Erythroblast (primary cell): ENCODE data around the gene SH2D3C.

Experiments
- DNase-seq, 2 experiments: peaks; one replicate each; lab custom pipeline; 2025; lab: John Stamatoyannopoulos, UW
- GATA1 ChIP-seq: IDR thresholded peaks from 2 replicates; pipeline ENCODE4 v1.6.1; 2011; ENCODE audit warnings: low read depth, mild to moderate bottlenecking, control low read depth, low read length, moderate library complexity
- POLR2A ChIP-seq: IDR thresholded peaks from 2 replicates; pipeline ENCODE4 v1.6.1; 2011; ENCODE audit warnings: mild to moderate bottlenecking, low read length

Gene SH2D3C

GRCh38 chr9:127739614-127740330 is 38.7 kb downstream of the SH2D3C start:
- TF ChIP-seq GATA1 (no peak), POLR2A (no peak)
- no peak for DNase-seq

GRCh38 chr9:127738666-127739065 is 39.8 kb downstream of the SH2D3C start:
- TF ChIP-seq GATA1 (no peak), POLR2A (no peak)
- no peak for DNase-seq

- DNase-seq, result no peak
These were observed 42.8 kb downstream of the SH2D3C start for GRCh38 chr9:127735530-127736185.

GRCh38 chr9:127734747-127735529 is 43.5 kb downstream of the SH2D3C start, which contains the start of gene TOR2A:
Gene TOR2A (minus strand): TSS chr9:127735294. CDS start chr9:127735270, 24 bp downstream.
- no peak for TF ChIP-seq GATA1
- TF ChIP-seq POLR2A, result peak; percentile 91
- DNase-seq, result peak; percentile 99

More at GRCh38 chr9:127735530-127736185, 42.8 kb downstream of the SH2D3C start:
- TF ChIP-seq POLR2A (no peak), GATA1 (no peak)

GRCh38 chr9:127734247-127734746 is 44.2 kb downstream of the SH2D3C start:
- TF ChIP-seq GATA1 (no peak), POLR2A (no peak)
- no peak for DNase-seq

GRCh38 chr9:127733614-127734013 is 44.9 kb downstream of the SH2D3C start:
- no peak for TF ChIP-seq POLR2A
- no peak for TF ChIP-seq GATA1
- no peak for DNase-seq

- no peak for DNase-seq
- no peak for TF ChIP-seq GATA1
- TF ChIP-seq POLR2A, result no peak
These were observed 46.0 kb downstream of the SH2D3C start for GRCh38 chr9:127732444-127732843.

GRCh38 chr9:127731938-127732337 is 46.5 kb downstream of the SH2D3C start:
- DNase-seq, result no peak

GRCh38 chr9:127730799-127731410 is 47.6 kb downstream of the SH2D3C start:
- TF ChIP-seq POLR2A, result no peak
- TF ChIP-seq GATA1, result no peak
- DNase-seq, result no peak

More at GRCh38 chr9:127731938-127732337, 46.5 kb downstream of the SH2D3C start:
- TF ChIP-seq GATA1 (no peak), POLR2A (no peak)

GRCh38 chr9:127730262-127730661 is 48.2 kb downstream of the SH2D3C start:
- TF ChIP-seq GATA1, result no peak
- TF ChIP-seq POLR2A, result no peak

GRCh38 chr9:127729522-127730256 is 48.8 kb downstream of the SH2D3C start:
- DNase-seq, result no peak
- TF ChIP-seq GATA1, result no peak

More at GRCh38 chr9:127730262-127730661, 48.2 kb downstream of the SH2D3C start:
- no peak for DNase-seq

- DNase-seq, result no peak
- no peak for TF ChIP-seq GATA1
- TF ChIP-seq POLR2A, result no peak
These were observed 49.7 kb downstream of the SH2D3C start for GRCh38 chr9:127728808-127729207.

- DNase-seq, result no peak
- TF ChIP-seq POLR2A (no peak), GATA1 (no peak)
These were observed 51.6 kb downstream of the SH2D3C start for GRCh38 chr9:127726871-127727270.

GRCh38 chr9:127724012-127724411 is 54.5 kb downstream of the SH2D3C start:
- no peak for TF ChIP-seq POLR2A
- TF ChIP-seq GATA1, result no peak
- DNase-seq, result no peak
